ENCODE results near the gene FLNB. TPM values are rescaled to one million over a fixed set of nuclear protein-coding genes. Genes with fewer than 3 reads are reported as not detected.

The FLNB gene
- total RNA-seq, 1 experiment from 2014 or later, result 315 TPM

DNA sequence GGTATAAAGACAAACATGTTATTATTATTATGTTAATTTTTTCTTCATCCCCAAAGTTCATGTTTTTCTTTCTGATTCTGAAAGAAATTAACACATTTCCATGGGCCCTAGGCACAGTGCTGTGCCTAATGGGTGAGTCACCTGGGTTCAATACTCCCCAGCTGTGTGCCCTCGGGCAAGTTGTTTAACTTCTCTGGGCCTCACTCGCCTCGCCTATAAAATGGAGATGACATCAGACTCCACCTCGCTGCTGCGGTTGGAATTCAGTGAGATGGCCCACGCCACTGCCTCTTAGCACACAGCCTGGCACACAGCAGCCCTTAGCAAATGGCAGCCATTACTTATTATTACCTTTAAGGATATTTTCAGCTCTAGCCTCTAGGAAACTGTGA lies 179.9 kb downstream of the FLNB start:
- Mint-ChIP-seq H3K4me1 (ENCODE audit: low read depth, unreplicated experiment) (peaks cover 11% of the 10 kb centered on the region), H3K9me3 (ENCODE audit: unreplicated experiment) (no peaks in the 10 kb centered on the region), H3K36me3 (ENCODE audit: insufficient read depth, unreplicated experiment) (no peaks in the 10 kb centered on the region), H3K27ac (ENCODE audit: unreplicated experiment) (no peak overlapping the region), H3K4me3 (ENCODE audit: unreplicated experiment) (no peak overlapping the region), H3K27me3 (ENCODE audit: insufficient read depth, unreplicated experiment) (no peaks in the 10 kb centered on the region)
- no peak for TF ChIP-seq CTCF (IDR thresholded peaks at IDR 0.05; ENCODE audit: insufficient read depth in 1 of 2, low read depth in 1 of 2, low read length in 1 of 2, severe bottlenecking in 1 of 2, unreplicated experiment in 1 of 2)
- no peaks in the 10 kb centered on the region for H3K36me3 ChIP-seq (ENCODE audit: control insufficient read depth, insufficient read depth, low read length)
- POLR2A ChIA-PET, result interaction anchor here (1.0 kb wide), 1 partner anchor 118 kb away, joined by 3 read pairs; the partner anchor contains the start of genes HTD2 and RPP14
- H3K4me3 ChIP-seq (ENCODE audit: low read depth, low read length), result no peak overlapping the region
- CTCF ChIA-PET, result interaction anchor here (0.6 to 2.4 kb wide), 20 partner anchors 8 to 347 kb away, joined by 3 to 41 read pairs (median 4); partner anchors contain the start of genes FLNB, HTD2 and RPP14
- H3K27me3 ChIP-seq (replicated peaks; ENCODE audit: control insufficient read depth, insufficient read depth, low read length), result no peaks in the 10 kb centered on the region
- H3K9me3 ChIP-seq, result no peaks in the 10 kb centered on the region
- peaks cover 8% of the 10 kb centered on the region for H3K4me1 ChIP-seq
- no peak for DNase-seq
- BruUV-seq (replicated peaks), result no TSS peak
- intact Hi-C loops (cut with micrococcal nuclease; ENCODE audit: unreplicated experiment), result no loop called here

- H3K4me1 ChIP-seq, result peaks cover 16% of the 10 kb centered on the region
- ChIA-PET CTCF (interaction anchor here (1.4 to 2.4 kb wide), 4 partner anchors 24 to 117 kb away, joined by 5 to 41 read pairs (median 14); partner anchors contain the start of genes HTD2 and RPP14), POLR2A (no interaction called here)
- no TSS peak for BruUV-seq (replicated peaks)
- H3K27me3 Mint-ChIP-seq (ENCODE audit: insufficient read depth, unreplicated experiment), result no peaks in the 10 kb centered on the region
- no peak overlapping the region for H3K4me3 Mint-ChIP-seq (ENCODE audit: unreplicated experiment)
- no peak overlapping the region for H3K27ac Mint-ChIP-seq (ENCODE audit: unreplicated experiment)
- no peak for TF ChIP-seq CTCF (IDR thresholded peaks at IDR 0.05; ENCODE audit: insufficient read depth in 1 of 2, low read depth in 1 of 2, low read length in 1 of 2, severe bottlenecking in 1 of 2, unreplicated experiment in 1 of 2)
- H3K9me3 ChIP-seq, result no peaks in the 10 kb centered on the region
- H3K36me3 Mint-ChIP-seq (ENCODE audit: insufficient read depth, unreplicated experiment), result no peaks in the 10 kb centered on the region
- H3K27me3 ChIP-seq (replicated peaks; ENCODE audit: control insufficient read depth, insufficient read depth, low read length), result no peaks in the 10 kb centered on the region
- H3K4me1 Mint-ChIP-seq (ENCODE audit: low read depth, unreplicated experiment), result peaks cover 16% of the 10 kb centered on the region
- DNase-seq, result no peak
- H3K9me3 Mint-ChIP-seq (ENCODE audit: unreplicated experiment), result no peaks in the 10 kb centered on the region
- H3K4me3 ChIP-seq (ENCODE audit: low read depth, low read length), result no peak overlapping the region
- H3K36me3 ChIP-seq (ENCODE audit: control insufficient read depth, insufficient read depth, low read length), result no peaks in the 10 kb centered on the region
- intact Hi-C loops (cut with micrococcal nuclease; ENCODE audit: unreplicated experiment), result no loop called here
Observed at GRCh38 chr3:58188921-58189451, 180.8 kb downstream of the FLNB start.

DNA sequence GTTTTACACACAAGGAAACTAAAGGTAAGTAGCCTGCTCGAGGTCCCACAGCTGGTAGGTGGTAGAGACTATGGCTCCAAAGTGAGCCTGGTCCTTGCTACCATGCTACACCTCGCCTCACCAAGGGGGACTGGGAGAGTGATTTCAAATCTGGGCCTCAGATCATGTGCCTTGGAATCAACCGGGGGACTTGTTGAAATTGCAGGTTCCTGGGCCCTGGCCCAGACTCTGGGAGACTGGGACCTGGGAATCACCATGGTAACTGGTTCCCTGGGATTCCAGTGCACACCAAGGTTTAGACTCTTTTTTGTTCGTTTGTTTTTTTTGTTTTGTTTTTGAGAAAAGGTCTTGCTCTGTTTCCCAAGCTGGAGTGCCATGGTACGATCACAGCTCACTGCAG lies 181.5 kb downstream of the FLNB start:
- Histone ChIP-seq H3K4me1 (peaks cover 16% of the 10 kb centered on the region), H3K36me3 (ENCODE audit: control insufficient read depth, insufficient read depth, low read length) (no peaks in the 10 kb centered on the region), H3K4me3 (ENCODE audit: low read depth, low read length) (no peak overlapping the region), H3K27me3 (replicated peaks; ENCODE audit: control insufficient read depth, insufficient read depth, low read length) (no peaks in the 10 kb centered on the region), H3K9me3 (no peaks in the 10 kb centered on the region)
- Mint-ChIP-seq H3K4me1 (ENCODE audit: low read depth, unreplicated experiment) (peaks cover 16% of the 10 kb centered on the region), H3K36me3 (ENCODE audit: insufficient read depth, unreplicated experiment) (no peaks in the 10 kb centered on the region), H3K27ac (ENCODE audit: unreplicated experiment) (no peak overlapping the region), H3K9me3 (ENCODE audit: unreplicated experiment) (no peaks in the 10 kb centered on the region), H3K27me3 (ENCODE audit: insufficient read depth, unreplicated experiment) (no peaks in the 10 kb centered on the region), H3K4me3 (ENCODE audit: unreplicated experiment) (no peak overlapping the region)
- intact Hi-C loops (cut with micrococcal nuclease; ENCODE audit: unreplicated experiment), result no loop called here
- DNase-seq, result no peak
- no peak for TF ChIP-seq CTCF (IDR thresholded peaks at IDR 0.05; ENCODE audit: insufficient read depth in 1 of 2, low read depth in 1 of 2, low read length in 1 of 2, severe bottlenecking in 1 of 2, unreplicated experiment in 1 of 2)
- ChIA-PET POLR2A (no interaction called here), CTCF (interaction anchor here (0.5 to 1.5 kb wide), 3 partner anchors 48 to 116 kb away, joined by 5 to 9 read pairs (median 6); partner anchors contain the start of genes ABHD6, HTD2 and RPP14)
- BruUV-seq (replicated peaks), result no TSS peak

All from Caco-2 (cell line).